HepG2 (cell line): ENCODE data around the gene TXNRD2. TPM values are rescaled to one million over a fixed set of nuclear protein-coding genes. Genes with fewer than 3 reads are reported as not detected.

Experiments used
- ATF6 ChIP-seq: sonication (generic); formaldehyde crosslinking; conservative IDR thresholded peaks from 2 replicates; pipeline ENCODE4 v1.4.0; 2020; ENCODE audit warnings: missing genetic modification reagents
- BORCS8-MEF2B ChIP-seq: sonication (generic); formaldehyde crosslinking; IDR thresholded peaks from 2 replicates; pipeline ENCODE4 v1.8.0; 2022; ENCODE audit warnings: mild to moderate bottlenecking, missing genetic modification reagents
- CTCF ChIP-seq: sonication (generic); formaldehyde crosslinking; IDR thresholded peaks from 2 replicates; pipeline ENCODE4 v1.5.0; 2020; ENCODE audit warnings: mild to moderate bottlenecking, missing genetic modification reagents, moderate library complexity
- GABPB1 ChIP-seq: IDR thresholded peaks from 2 replicates; pipeline ENCODE4 v1.6.1; 2016; ENCODE audit warnings: mild to moderate bottlenecking, missing genetic modification reagents, moderate library complexity, missing compliant biosample characterization
- LBX2 ChIP-seq: sonication (generic); formaldehyde crosslinking; IDR thresholded peaks from 2 replicates; pipeline ENCODE4 v1.5.0; 2020; ENCODE audit warnings: missing genetic modification reagents, mild to moderate bottlenecking, borderline replicate concordance
- NFE2 ChIP-seq: sonication (generic); formaldehyde crosslinking; IDR thresholded peaks from 2 replicates; pipeline ENCODE4 v1.4.0; 2020; ENCODE audit warnings: missing genetic modification reagents
- NFRKB ChIP-seq: fragments of 450-650 bp; IDR thresholded peaks from 2 replicates; pipeline ENCODE4 v1.6.1; 2017
- PBX3 ChIP-seq: sonication (generic); formaldehyde crosslinking; IDR thresholded peaks from 2 replicates; pipeline ENCODE4 v1.8.1; 2023; ENCODE audit warnings: missing genetic modification reagents, inconsistent platforms, borderline replicate concordance
- SOX5 ChIP-seq: IDR thresholded peaks from 2 replicates; pipeline ENCODE4 v1.6.1; 2016; ENCODE audit warnings: borderline replicate concordance
- ZMAT5 ChIP-seq: sonication (generic); formaldehyde crosslinking; IDR thresholded peaks from 2 replicates; pipeline ENCODE4 v1.5.0; 2020; ENCODE audit warnings: mild to moderate bottlenecking, low read depth, missing genetic modification reagents, borderline replicate concordance
- ZNF326 ChIP-seq: sonication (generic); formaldehyde crosslinking; IDR thresholded peaks from 2 replicates; pipeline ENCODE4 v1.4.0; 2020; ENCODE audit warnings: missing genetic modification reagents, borderline replicate concordance
- ZNF350 ChIP-seq: sonication (generic); formaldehyde crosslinking; IDR thresholded peaks from 2 replicates; pipeline ENCODE4 v1.4.0; 2020; ENCODE audit warnings: mild to moderate bottlenecking, low read depth, missing genetic modification reagents, borderline replicate concordance
- ZNF512B ChIP-seq: sonication (generic); formaldehyde crosslinking; IDR thresholded peaks from 2 replicates; pipeline ENCODE4 v1.5.1; 2020; ENCODE audit warnings: missing genetic modification reagents, mild to moderate bottlenecking, borderline replicate concordance
- ZNF574 ChIP-seq: sonication (generic); formaldehyde crosslinking; IDR thresholded peaks from 2 replicates; pipeline ENCODE4 v1.4.0; 2020; ENCODE audit warnings: missing genetic modification reagents
- polyA plus RNA-seq, 8 experiments: library from polyadenylated mRNA; depleted of rRNA in 3 of 8; stranded (reverse) in 7 of 8; unstranded in 1 of 8; fragments of >200 nt; fragmentation: Illumina TruSeq in 4 of 8; extraction: Trizol in 4 of 8; gene quantifications; 2 replicates each; pipeline versions ENCODE4 v1.2.1 to v1.2.3, GENCODE V29; 2011 to 2016; ENCODE audit warnings: low read depth in 4 of 8, missing spikeins in 1 of 8, mixed read lengths in 1 of 8; ENCODE audit not compliant: insufficient read depth in 1 of 8
- total RNA-seq, 5 experiments: library from RNA; depleted of rRNA; stranded (reverse); fragments of >200 nt; fragmentation: Illumina TruSeq; extraction: Trizol; gene quantifications; 2 replicates each; pipeline ENCODE4 v1.2.3, GENCODE V29; 2016; ENCODE audit warnings: low read depth in 1 of 5

Gene TXNRD2
- total and polyA plus RNA-seq, 2 of the 13 experiments (the other 11 are each of a cell fraction or from before 2014, with no cell fraction given) = 17.5 to 18.6 TPM

- no peak; the same call in 1 of the 2 replicates for TF ChIP-seq ZNF574 (CRISPR knock-in tag)
- no peak for TF ChIP-seq PBX3 (CRISPR knock-in tag)
- TF ChIP-seq LBX2 (CRISPR knock-in tag) = no peak
- TF ChIP-seq GABPB1 = peak; percentile 34; the same call in 1 of the 2 replicates
- no peak for TF ChIP-seq ZMAT5 (CRISPR knock-in tag)
- TF ChIP-seq SOX5 (CRISPR knock-in tag) = peak; percentile 81
- no peak for TF ChIP-seq NFE2
- TF ChIP-seq NFRKB = no peak
- no peak for TF ChIP-seq ZNF512B (CRISPR knock-in tag)
- no peak for TF ChIP-seq ZNF326 (CRISPR knock-in tag)
- TF ChIP-seq BORCS8-MEF2B (CRISPR knock-in tag) = no peak
- TF ChIP-seq ZNF350 (CRISPR knock-in tag) = no peak
- TF ChIP-seq CTCF = no peak
- TF ChIP-seq ATF6 = no peak
Measured at GRCh38 chr22:19937616-19938473, 3.8 kb downstream of the TXNRD2 start (continued).
